Mononuclear cell (primary cell): ENCODE measurements around the gene WDR87. TPM values are rescaled to one million over a fixed set of nuclear protein-coding genes. Genes with fewer than 3 reads are reported as not detected.
"Not testable (repeated sequence)": the region's sequence is repeated elsewhere in the genome, so short reads cannot be mapped to it uniquely, and the experiment has no call there.

Experiments used
- H3K27me3 ChIP-seq: 2 replicates; pipeline ENCODE4 v1.6.0; 2011; ENCODE audit warnings: low read length, control low read depth; ENCODE audit not compliant: insufficient read depth
- H3K4me1 ChIP-seq: 2 replicates; pipeline ENCODE4 v1.5.1; 2011; ENCODE audit warnings: mild to moderate bottlenecking, low read length, control low read depth; ENCODE audit not compliant: insufficient read depth
- H3K4me3 ChIP-seq: 2 replicates; pipeline ENCODE4 v1.5.1; 2011; ENCODE audit warnings: mild to moderate bottlenecking, low read length, moderate library complexity
- H3K9me3 ChIP-seq: 2 replicates; pipeline ENCODE4 v1.5.1; 2011; ENCODE audit warnings: low read depth, mild to moderate bottlenecking, control low read depth, low read length
- total RNA-seq: library from RNA; depleted of rRNA; stranded (reverse); fragments of >200 nt; gene quantifications from one replicate; pipeline ENCODE4 v1.2.3, GENCODE V29; 2012

The WDR87 gene
- total RNA-seq, 1 donor, result under 0.01 TPM

GRCh38 chr19:37936886-37937285, 30.5 kb upstream of the WDR87 start:
- Histone ChIP-seq H3K4me3 (no peak overlapping the region), H3K27me3 (no peaks in the 10 kb centered on the region), H3K4me1 (peaks cover 24% of the 10 kb centered on the region), H3K9me3 (no peaks in the 10 kb centered on the region)

GRCh38 chr19:37936166-37936565, 29.8 kb upstream of the WDR87 start:
- Histone ChIP-seq H3K27me3 (no peaks in the 10 kb centered on the region), H3K4me3 (no peak overlapping the region), H3K9me3 (no peaks in the 10 kb centered on the region), H3K4me1 (peaks cover 31% of the 10 kb centered on the region)

GRCh38 chr19:37935341-37935740, 28.9 kb upstream of the WDR87 start:
- H3K4me1 ChIP-seq, result peaks cover 40% of the 10 kb centered on the region
- H3K27me3 ChIP-seq, result no peaks in the 10 kb centered on the region
- no peaks in the 10 kb centered on the region for H3K9me3 ChIP-seq
- no peak overlapping the region for H3K4me3 ChIP-seq

GRCh38 chr19:37933937-37934358, 27.6 kb upstream of the WDR87 start:
- no peaks in the 10 kb centered on the region for H3K9me3 ChIP-seq
- no peaks in the 10 kb centered on the region for H3K27me3 ChIP-seq

GRCh38 chr19:37932985-37933936, 26.9 kb upstream of the WDR87 start:
- peaks cover 57% of the 10 kb centered on the region for H3K4me1 ChIP-seq
- H3K9me3 ChIP-seq, result no peaks in the 10 kb centered on the region
- H3K27me3 ChIP-seq, result no peaks in the 10 kb centered on the region
- H3K4me3 ChIP-seq, result no peak overlapping the region

More at GRCh38 chr19:37933937-37934358, 27.6 kb upstream of the WDR87 start:
- Histone ChIP-seq H3K4me1 (peaks cover 50% of the 10 kb centered on the region), H3K4me3 (no peak overlapping the region)

GRCh38 chr19:37931881-37932655, 25.7 kb upstream of the WDR87 start:
- peak overlapping the region; percentile 1 for H3K4me3 ChIP-seq
- no peaks in the 10 kb centered on the region for H3K27me3 ChIP-seq
- no peaks in the 10 kb centered on the region for H3K9me3 ChIP-seq
- peaks cover 69% of the 10 kb centered on the region for H3K4me1 ChIP-seq

DNA sequence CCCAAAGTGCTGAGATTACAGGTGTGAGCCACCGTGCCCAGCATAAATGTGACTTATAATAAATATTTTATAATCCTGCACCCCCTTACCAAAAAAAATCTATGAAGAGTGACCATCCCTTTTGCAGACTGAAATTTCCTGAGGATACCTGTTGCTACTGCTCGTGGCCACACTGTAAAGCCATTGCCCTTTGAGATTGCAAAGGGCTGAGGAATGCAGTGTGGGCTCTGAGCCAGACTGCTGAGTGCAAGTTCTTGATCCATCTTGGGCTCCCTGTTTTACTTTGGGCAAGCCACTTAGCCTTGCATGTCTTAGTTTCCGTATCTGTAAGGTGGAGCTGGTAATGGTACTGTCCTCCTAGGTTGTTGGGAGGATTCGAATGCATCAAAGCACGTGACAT, 24.0 kb upstream of the WDR87 start:
- Histone ChIP-seq H3K4me1 (peaks cover 80% of the 10 kb centered on the region), H3K27me3 (no peaks in the 10 kb centered on the region), H3K9me3 (no peaks in the 10 kb centered on the region), H3K4me3 (no peak overlapping the region)

GRCh38 chr19:37929355-37929923, 23.0 kb upstream of the WDR87 start:
- H3K9me3 ChIP-seq, result no peaks in the 10 kb centered on the region
- H3K27me3 ChIP-seq, result no peaks in the 10 kb centered on the region
- peaks cover 80% of the 10 kb centered on the region for H3K4me1 ChIP-seq
- no peak overlapping the region for H3K4me3 ChIP-seq

- no peaks in the 10 kb centered on the region for H3K9me3 ChIP-seq
- no peak overlapping the region for H3K4me3 ChIP-seq
- peaks cover 74% of the 10 kb centered on the region for H3K4me1 ChIP-seq
- no peaks in the 10 kb centered on the region for H3K27me3 ChIP-seq
Observed at GRCh38 chr19:37928527-37929286, 22.3 kb upstream of the WDR87 start.

GRCh38 chr19:37926711-37927110, 20.3 kb upstream of the WDR87 start:
- Histone ChIP-seq H3K4me3 (no peak overlapping the region), H3K9me3 (no peaks in the 10 kb centered on the region), H3K27me3 (no peaks in the 10 kb centered on the region), H3K4me1 (peaks cover 57% of the 10 kb centered on the region)

DNA sequence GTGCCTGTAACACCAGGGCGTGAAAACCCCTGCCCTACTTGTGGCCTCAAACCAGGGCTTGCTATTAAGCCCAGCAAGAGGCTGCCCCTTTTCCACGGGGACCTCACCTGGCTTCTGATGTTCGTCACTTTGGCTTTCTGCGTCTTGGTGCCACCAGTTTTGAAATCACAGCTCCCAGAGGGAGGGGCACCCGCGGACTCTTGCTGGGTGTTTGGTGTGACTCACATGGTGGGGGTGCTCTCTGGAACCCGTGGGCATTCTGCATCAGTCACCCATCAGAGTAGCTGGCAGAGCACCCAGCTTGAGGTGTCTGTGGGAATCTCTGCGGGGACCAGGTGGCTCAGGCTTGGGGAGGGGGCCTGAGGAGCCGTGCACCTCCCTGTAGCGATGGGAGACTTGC, 19.9 kb upstream of the WDR87 start:
- Histone ChIP-seq H3K4me3 (no peak overlapping the region), H3K4me1 (peaks cover 57% of the 10 kb centered on the region), H3K27me3 (no peaks in the 10 kb centered on the region), H3K9me3 (no peaks in the 10 kb centered on the region)

DNA sequence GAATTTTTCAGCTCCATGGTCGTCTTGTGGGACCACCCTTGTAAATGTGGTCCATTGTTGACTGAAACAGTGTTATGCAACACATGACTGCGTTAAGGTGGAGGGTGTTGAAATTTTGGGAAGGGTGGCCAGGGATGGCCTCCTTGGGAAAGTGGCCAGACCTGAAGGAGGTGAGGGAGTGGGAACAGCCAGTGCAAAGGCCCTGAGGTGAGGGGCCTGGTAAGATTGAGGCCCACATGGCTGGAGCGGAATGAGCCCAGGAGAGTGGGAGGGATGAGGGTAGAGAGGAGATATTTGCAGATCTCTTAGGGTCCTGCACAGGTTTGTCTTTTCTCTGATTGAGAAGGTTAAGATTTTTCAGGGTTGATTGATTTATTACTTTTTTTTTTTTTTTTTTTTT, 18.8 kb upstream of the WDR87 start:
- Histone ChIP-seq H3K9me3 (no peaks in the 10 kb centered on the region), H3K27me3 (no peaks in the 10 kb centered on the region), H3K4me3 (no peak overlapping the region), H3K4me1 (peaks cover 53% of the 10 kb centered on the region)

DNA sequence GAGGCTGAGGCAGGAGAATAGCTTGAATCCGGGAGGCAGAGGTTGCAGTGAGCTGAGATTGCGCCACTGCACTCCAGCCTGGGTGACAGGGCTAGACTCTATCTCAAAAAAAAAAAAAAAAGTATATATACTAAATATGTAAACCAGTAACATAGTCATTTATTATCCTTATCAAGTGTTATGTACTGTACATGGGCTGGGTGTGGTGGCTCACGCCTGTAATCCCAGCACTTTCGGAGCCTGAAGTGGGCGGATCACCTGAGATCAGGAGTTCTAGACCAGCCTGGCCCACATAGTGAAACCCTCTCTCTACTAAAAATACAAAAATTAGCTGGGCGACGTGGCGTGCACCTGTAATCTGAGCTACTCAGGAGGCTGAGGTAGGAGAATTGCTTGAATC, 18.2 kb upstream of the WDR87 start:
- not testable (repeated sequence) for H3K27me3 ChIP-seq, H3K9me3 ChIP-seq, H3K4me3 ChIP-seq
- peaks cover 50% of the 10 kb centered on the region for H3K4me1 ChIP-seq

- Histone ChIP-seq H3K4me3 (no peak overlapping the region), H3K9me3 (no peaks in the 10 kb centered on the region), H3K27me3 (no peaks in the 10 kb centered on the region), H3K4me1 (peaks cover 24% of the 10 kb centered on the region)
Observed at GRCh38 chr19:37920591-37921450, 14.4 kb upstream of the WDR87 start.
